HG03097 (cell line): ENCODE results near the gene EFCAB14.
"Not testable (repeated sequence)": the region's sequence is repeated elsewhere in the genome, so short reads cannot be mapped to it uniquely, and the experiment has no call there.

ENCODE experiments used
- ATAC-seq: cut with Tn5 transposase; IDR thresholded peaks from one replicate; pipeline ENCODE4 v1.9.1; 2021; ENCODE audit not compliant: unreplicated experiment, low FRiP score

Gene EFCAB14

GRCh38 chr1:46724991-46725735 lies 6.2 kb upstream of the EFCAB14 start:
- peak; percentile 69 for ATAC-seq

GRCh38 chr1:46723901-46724300 lies 5.0 kb upstream of the EFCAB14 start:
- ATAC-seq, result no peak

GRCh38 chr1:46721686-46722205 lies 2.8 kb upstream of the EFCAB14 start:
- ATAC-seq, result no peak

- ATAC-seq, result no peak
Measured at GRCh38 chr1:46721204-46721603, 2.3 kb upstream of the EFCAB14 start.

- ATAC-seq, result not testable (repeated sequence)
Measured at GRCh38 chr1:46720319-46720718, 1.4 kb upstream of the EFCAB14 start.

GRCh38 chr1:46719689-46720088 lies 775 bp upstream of the EFCAB14 start:
- no peak for ATAC-seq

- no peak for ATAC-seq
Measured at GRCh38 chr1:46718340-46718726, 581 bp downstream of the EFCAB14 start.

GRCh38 chr1:46717654-46718053 lies 1.3 kb downstream of the EFCAB14 start:
- ATAC-seq, result no peak

- ATAC-seq, result no peak
Measured at GRCh38 chr1:46714976-46715375, 3.9 kb downstream of the EFCAB14 start.

GRCh38 chr1:46708121-46708520 lies 10.8 kb downstream of the EFCAB14 start:
- ATAC-seq, result no peak

GRCh38 chr1:46705408-46705807 lies 13.5 kb downstream of the EFCAB14 start:
- ATAC-seq, result no peak

- no peak for ATAC-seq
Measured at GRCh38 chr1:46703927-46704641, 14.8 kb downstream of the EFCAB14 start.

- ATAC-seq, result no peak
Measured at GRCh38 chr1:46699666-46700065, 19.2 kb downstream of the EFCAB14 start.

GRCh38 chr1:46697053-46697452 lies 21.9 kb downstream of the EFCAB14 start:
- ATAC-seq, result no peak

- ATAC-seq, result not testable (repeated sequence)
Measured at GRCh38 chr1:46694676-46695075, 24.2 kb downstream of the EFCAB14 start.

- ATAC-seq, result no peak
Measured at GRCh38 chr1:46692811-46693770, 25.8 kb downstream of the EFCAB14 start.

- ATAC-seq, result no peak
Measured at GRCh38 chr1:46691997-46692790, 26.7 kb downstream of the EFCAB14 start.

GRCh38 chr1:46690931-46691421 lies 27.9 kb downstream of the EFCAB14 start:
- no peak for ATAC-seq

GRCh38 chr1:46689897-46690296 lies 29.0 kb downstream of the EFCAB14 start:
- no peak for ATAC-seq

- no peak for ATAC-seq
Measured at GRCh38 chr1:46689356-46689755, 29.6 kb downstream of the EFCAB14 start.
